Neural cell (in vitro differentiated cells): Measurements from ENCODE around the gene CSH2. TPM values are rescaled to one million over a fixed set of nuclear protein-coding genes. Genes with fewer than 3 reads are reported as not detected.

Experiments used
- H2AFZ ChIP-seq: fragments of 200-600, 300-800 bp; sonication (generic), shearing (Covaris generic); 2 replicates; pipeline ENCODE4 v1.6.0; 2014; ENCODE audit warnings: low read depth, mild to moderate bottlenecking, antibody characterized with exemption, low read length, moderate library complexity
- H3F3A ChIP-seq: fragments of 200-600 bp; shearing (Covaris generic); 2 replicates; pipeline ENCODE4 v1.6.1; 2016; ENCODE audit warnings: mild to moderate bottlenecking, moderate library complexity, mixed read lengths, antibody characterized with exemption, low read length; ENCODE audit not compliant: insufficient read depth, poor library complexity, severe bottlenecking
- H3K27ac ChIP-seq: fragments of 200-600, 300-800 bp; sonication (generic), shearing (Covaris generic); 2 replicates; pipeline ENCODE4 v1.5.1; 2014; ENCODE audit warnings: mild to moderate bottlenecking, low read length, moderate library complexity
- H3K27me3 ChIP-seq: fragments of 300-800, 200-600 bp; sonication (generic), shearing (Covaris generic); 2 replicates; pipeline ENCODE4 v1.6.0; 2014; ENCODE audit warnings: mild to moderate bottlenecking, low read depth, low read length, moderate library complexity; ENCODE audit not compliant: insufficient read depth
- H3K36me3 ChIP-seq: fragments of 300-800, 200-600 bp; sonication (generic), shearing (Covaris generic); 2 replicates; pipeline ENCODE4 v1.5.1; 2014; ENCODE audit warnings: mild to moderate bottlenecking, antibody characterized with exemption, low read length, moderate library complexity; ENCODE audit not compliant: insufficient read depth
- H3K4me2 ChIP-seq: fragments of 300-800, 200-600 bp; sonication (generic), shearing (Covaris generic); 2 replicates; pipeline ENCODE4 v1.6.0; 2014; ENCODE audit warnings: mild to moderate bottlenecking, low read length
- H3K4me3 ChIP-seq: fragments of 300-800, 200-600 bp; sonication (generic), shearing (Covaris generic); 2 replicates; pipeline ENCODE4 v1.5.1; 2014; ENCODE audit warnings: mild to moderate bottlenecking, low read length, moderate library complexity
- H3K79me2 ChIP-seq: fragments of 200-600 bp; shearing (Covaris generic); replicated peaks from 2 replicates; pipeline ENCODE4 v1.6.0; 2014; ENCODE audit warnings: mild to moderate bottlenecking, low read length, moderate library complexity; ENCODE audit not compliant: insufficient read depth
- H3K9ac ChIP-seq: fragments of 300-800, 200-600 bp; sonication (generic), shearing (Covaris generic); 2 replicates; pipeline ENCODE4 v1.6.1; 2016; ENCODE audit warnings: mild to moderate bottlenecking, low read length, mixed read lengths
- H3K9me2 ChIP-seq: fragments of 200-600 bp; shearing (Covaris generic); 2 replicates; pipeline ENCODE4 v1.6.1; 2016; ENCODE audit warnings: mild to moderate bottlenecking, low read length, mixed read lengths; ENCODE audit not compliant: insufficient read depth
- H3K9me3 ChIP-seq: fragments of 200-600, 300-800 bp; sonication (generic), shearing (Covaris generic); 2 replicates; pipeline ENCODE4 v1.6.1; 2016; ENCODE audit warnings: mild to moderate bottlenecking, mixed run types, low read length, moderate library complexity, mixed read lengths
- H4K20me1 ChIP-seq: fragments of 200-600 bp; shearing (Covaris generic); 2 replicates; pipeline ENCODE4 v1.6.1; 2016; ENCODE audit warnings: mild to moderate bottlenecking, mixed run types; ENCODE audit not compliant: insufficient read depth
- EZH2 ChIP-seq: fragments of 200-600, 300-800 bp; shearing (Covaris generic), sonication (generic); IDR thresholded peaks from 2 replicates; pipeline ENCODE4 v1.6.1; 2014; ENCODE audit warnings: antibody characterized with exemption, low read length, borderline replicate concordance, mild to moderate bottlenecking; ENCODE audit not compliant: insufficient read depth, poor library complexity, severe bottlenecking
- MXI1 ChIP-seq: fragments of 450-650 bp; conservative IDR thresholded peaks from 2 replicates; pipeline ENCODE4 v1.6.1; 2014; ENCODE audit warnings: antibody characterized with exemption, mild to moderate bottlenecking; ENCODE audit not compliant: poor library complexity, severe bottlenecking
- POLR2AphosphoS5 ChIP-seq: IDR thresholded peaks from 2 replicates; pipeline ENCODE4 v1.6.1; 2012
- RAD21 ChIP-seq: fragments of 450-650 bp; conservative IDR thresholded peaks from 2 replicates; pipeline ENCODE4 v1.6.1; 2014; ENCODE audit warnings: antibody characterized with exemption, mild to moderate bottlenecking, moderate library complexity
- SMC3 ChIP-seq: fragments of 450-650 bp; conservative IDR thresholded peaks from 2 replicates; pipeline ENCODE4 v1.6.1; 2014; ENCODE audit warnings: antibody characterized with exemption, mild to moderate bottlenecking, moderate library complexity; ENCODE audit not compliant: poor library complexity
- TAF1 ChIP-seq: IDR thresholded peaks from 2 replicates; pipeline ENCODE4 v1.6.1; 2012; ENCODE audit warnings: low read depth
- polyA plus RNA-seq: library from polyadenylated mRNA; depleted of rRNA; stranded (reverse); fragments of >200 nt; gene quantifications from 2 replicates; pipeline ENCODE4 v1.2.3, GENCODE V29; 2014
- TF ChIP-seq, protein P1 (sequence below): IDR thresholded peaks from 2 replicates; pipeline ENCODE4 v1.6.1; 2012; ENCODE audit warnings: borderline replicate concordance
- TF ChIP-seq, protein P2 (sequence below): fragments of 450-650 bp; IDR thresholded peaks from 2 replicates; pipeline ENCODE4 v1.5.1; 2014; ENCODE audit warnings: antibody characterized with exemption, mild to moderate bottlenecking, moderate library complexity; ENCODE audit not compliant: poor library complexity, severe bottlenecking

The CSH2 gene
- polyA plus RNA-seq, 1 donor from 2014 or later = not detected

DNA sequence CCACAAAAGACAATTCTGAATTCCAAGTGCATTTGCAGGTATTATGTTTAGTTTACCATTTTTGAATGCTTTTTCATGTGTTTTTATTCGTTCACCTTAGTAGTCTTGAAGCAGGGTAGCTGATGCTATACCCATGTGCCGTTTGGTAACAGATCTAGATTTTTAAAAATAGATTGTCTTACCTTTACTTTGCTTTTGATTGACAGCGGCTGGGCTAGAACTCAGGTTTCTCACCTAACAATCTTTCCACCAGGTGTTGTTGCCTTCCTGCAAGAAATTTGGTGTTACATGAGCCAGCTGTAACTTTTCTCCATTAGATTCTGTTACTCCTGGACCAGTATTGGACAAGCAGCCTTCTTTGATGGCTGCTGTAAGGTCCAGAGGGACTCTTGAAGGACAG, 44.5 kb downstream of the CSH2 start:
- Histone ChIP-seq H3K79me2 (peaks cover 26% of the 10 kb centered on the region), H3K27ac (no peak overlapping the region), H3K4me2 (peak overlapping the region; percentile 100), H3K4me3 (peak overlapping the region; percentile 90), H3K9me2 (no peaks in the 10 kb centered on the region), H2AFZ (no peak overlapping the region), H3K9me3 (no peaks in the 10 kb centered on the region), H3K9ac (no peak overlapping the region), H4K20me1 (no peaks in the 10 kb centered on the region), H3K27me3 (no peaks in the 10 kb centered on the region), H3K36me3 (no peaks in the 10 kb centered on the region), H3F3A (peaks cover 4% of the 10 kb centered on the region)
- TF ChIP-seq RAD21 (no peak), POLR2AphosphoS5 (no peak), TAF1 (no peak), SMC3 (no peak), MXI1 (no peak), EZH2 (no peak)
- TF ChIP-seq, protein P1, sequence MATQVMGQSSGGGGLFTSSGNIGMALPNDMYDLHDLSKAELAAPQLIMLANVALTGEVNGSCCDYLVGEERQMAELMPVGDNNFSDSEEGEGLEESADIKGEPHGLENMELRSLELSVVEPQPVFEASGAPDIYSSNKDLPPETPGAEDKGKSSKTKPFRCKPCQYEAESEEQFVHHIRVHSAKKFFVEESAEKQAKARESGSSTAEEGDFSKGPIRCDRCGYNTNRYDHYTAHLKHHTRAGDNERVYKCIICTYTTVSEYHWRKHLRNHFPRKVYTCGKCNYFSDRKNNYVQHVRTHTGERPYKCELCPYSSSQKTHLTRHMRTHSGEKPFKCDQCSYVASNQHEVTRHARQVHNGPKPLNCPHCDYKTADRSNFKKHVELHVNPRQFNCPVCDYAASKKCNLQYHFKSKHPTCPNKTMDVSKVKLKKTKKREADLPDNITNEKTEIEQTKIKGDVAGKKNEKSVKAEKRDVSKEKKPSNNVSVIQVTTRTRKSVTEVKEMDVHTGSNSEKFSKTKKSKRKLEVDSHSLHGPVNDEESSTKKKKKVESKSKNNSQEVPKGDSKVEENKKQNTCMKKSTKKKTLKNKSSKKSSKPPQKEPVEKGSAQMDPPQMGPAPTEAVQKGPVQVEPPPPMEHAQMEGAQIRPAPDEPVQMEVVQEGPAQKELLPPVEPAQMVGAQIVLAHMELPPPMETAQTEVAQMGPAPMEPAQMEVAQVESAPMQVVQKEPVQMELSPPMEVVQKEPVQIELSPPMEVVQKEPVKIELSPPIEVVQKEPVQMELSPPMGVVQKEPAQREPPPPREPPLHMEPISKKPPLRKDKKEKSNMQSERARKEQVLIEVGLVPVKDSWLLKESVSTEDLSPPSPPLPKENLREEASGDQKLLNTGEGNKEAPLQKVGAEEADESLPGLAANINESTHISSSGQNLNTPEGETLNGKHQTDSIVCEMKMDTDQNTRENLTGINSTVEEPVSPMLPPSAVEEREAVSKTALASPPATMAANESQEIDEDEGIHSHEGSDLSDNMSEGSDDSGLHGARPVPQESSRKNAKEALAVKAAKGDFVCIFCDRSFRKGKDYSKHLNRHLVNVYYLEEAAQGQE = no peak
- TF ChIP-seq, protein P2, sequence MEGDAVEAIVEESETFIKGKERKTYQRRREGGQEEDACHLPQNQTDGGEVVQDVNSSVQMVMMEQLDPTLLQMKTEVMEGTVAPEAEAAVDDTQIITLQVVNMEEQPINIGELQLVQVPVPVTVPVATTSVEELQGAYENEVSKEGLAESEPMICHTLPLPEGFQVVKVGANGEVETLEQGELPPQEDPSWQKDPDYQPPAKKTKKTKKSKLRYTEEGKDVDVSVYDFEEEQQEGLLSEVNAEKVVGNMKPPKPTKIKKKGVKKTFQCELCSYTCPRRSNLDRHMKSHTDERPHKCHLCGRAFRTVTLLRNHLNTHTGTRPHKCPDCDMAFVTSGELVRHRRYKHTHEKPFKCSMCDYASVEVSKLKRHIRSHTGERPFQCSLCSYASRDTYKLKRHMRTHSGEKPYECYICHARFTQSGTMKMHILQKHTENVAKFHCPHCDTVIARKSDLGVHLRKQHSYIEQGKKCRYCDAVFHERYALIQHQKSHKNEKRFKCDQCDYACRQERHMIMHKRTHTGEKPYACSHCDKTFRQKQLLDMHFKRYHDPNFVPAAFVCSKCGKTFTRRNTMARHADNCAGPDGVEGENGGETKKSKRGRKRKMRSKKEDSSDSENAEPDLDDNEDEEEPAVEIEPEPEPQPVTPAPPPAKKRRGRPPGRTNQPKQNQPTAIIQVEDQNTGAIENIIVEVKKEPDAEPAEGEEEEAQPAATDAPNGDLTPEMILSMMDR = no peak

DNA sequence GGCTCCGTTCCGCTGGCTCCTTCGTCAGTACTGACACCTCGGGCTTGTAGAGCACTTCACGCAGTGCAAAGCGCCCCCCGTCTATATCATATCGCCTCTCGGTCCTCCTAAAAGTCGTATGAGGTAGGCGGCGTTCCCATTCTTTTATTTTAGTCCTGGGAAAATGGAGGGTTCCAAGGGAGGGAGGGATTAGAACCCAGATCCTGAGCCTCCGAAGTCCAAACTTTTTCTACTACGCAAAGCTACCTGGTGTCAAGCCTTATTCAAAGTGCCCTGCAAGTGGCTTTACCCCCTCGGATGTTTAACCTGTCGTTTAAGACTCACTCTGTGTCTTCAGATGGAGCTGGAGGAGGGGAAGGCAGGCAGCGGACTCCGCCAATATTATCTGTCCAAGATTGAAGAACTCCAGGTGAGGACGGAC, 45.7 kb downstream of the CSH2 start:
- H4K20me1 ChIP-seq = no peaks in the 10 kb centered on the region
- no peaks in the 10 kb centered on the region for H3K36me3 ChIP-seq
- no peaks in the 10 kb centered on the region for H3K9me3 ChIP-seq
- H3K27me3 ChIP-seq = no peaks in the 10 kb centered on the region
- H3K4me2 ChIP-seq = peak overlapping the region; percentile 100
- peaks cover 26% of the 10 kb centered on the region for H3K79me2 ChIP-seq
- peak overlapping the region; percentile 79 for H2AFZ ChIP-seq
- no peaks in the 10 kb centered on the region for H3K9me2 ChIP-seq
- peaks cover 4% of the 10 kb centered on the region for H3F3A ChIP-seq
- TF ChIP-seq MXI1 (no peak), RAD21 (no peak), SMC3 (no peak)
- TF ChIP-seq, protein P2 = peak; percentile 7
- TF ChIP-seq, protein P1 = no peak
- peak overlapping the region; percentile 90 for H3K4me3 ChIP-seq
- peak overlapping the region; percentile 90 for H3K9ac ChIP-seq
- H3K27ac ChIP-seq = peak overlapping the region; percentile 93
